GM23338 (cell line): ENCODE data around the gene MYRF. TPM values are rescaled to one million over a fixed set of nuclear protein-coding genes. Genes with fewer than 3 reads are reported as not detected.

Experiments used
- ATAC-seq: fragments of 200-7000 bp; cut with Tn5 transposase; 3 replicates; pipeline ENCODE4 v1.9.1; 2020
- DNase-seq: peaks from one replicate; pipeline ENCODE4 v3.0.0-alpha.2; 2015; ENCODE audit warnings: low spot score
- H2AFZ ChIP-seq: fragments of 200-600 bp; sonication (generic); 2 replicates; pipeline ENCODE4 v1.8.0; 2016; ENCODE audit warnings: antibody characterized with exemption, mild to moderate bottlenecking, moderate library complexity
- H3F3A ChIP-seq: fragments of 200-600 bp; sonication (generic); replicated peaks from 2 replicates; pipeline ENCODE4 v1.8.0; 2017; ENCODE audit warnings: antibody characterized with exemption, mixed run types, low read depth
- H3K27ac ChIP-seq: fragments of 200-600 bp; sonication (generic); 2 replicates; pipeline ENCODE4 v1.6.1; 2016; ENCODE audit warnings: low read depth
- H3K27me3 ChIP-seq: fragments of 200-600 bp; sonication (generic); 2 replicates; pipeline ENCODE4 v1.8.0; 2016; ENCODE audit warnings: mild to moderate bottlenecking, mixed run types, moderate library complexity; ENCODE audit not compliant: insufficient read depth
- H3K36me3 ChIP-seq: fragments of 200-600 bp; sonication (generic); 2 replicates; pipeline ENCODE4 v1.8.0; 2016; ENCODE audit warnings: mild to moderate bottlenecking; ENCODE audit not compliant: insufficient read depth
- H3K4me1 ChIP-seq: fragments of 200-600 bp; sonication (generic); 2 replicates; pipeline ENCODE4 v1.8.0; 2016; ENCODE audit warnings: mild to moderate bottlenecking, moderate library complexity; ENCODE audit not compliant: insufficient read depth
- H3K4me2 ChIP-seq: fragments of 200-600 bp; sonication (generic); 2 replicates; pipeline ENCODE4 v1.7.1; 2017; ENCODE audit warnings: mixed run types
- H3K4me3 ChIP-seq: fragments of 200-600 bp; sonication (generic); 2 replicates; pipeline ENCODE4 v1.6.1; 2016; ENCODE audit warnings: mixed run types
- H3K79me2 ChIP-seq: fragments of 200-600 bp; sonication (generic); replicated peaks from 2 replicates; pipeline ENCODE4 v1.8.0; 2017; ENCODE audit warnings: mild to moderate bottlenecking; ENCODE audit not compliant: insufficient read depth
- H3K9me2 ChIP-seq: fragments of 200-600 bp; sonication (generic); 2 replicates; pipeline ENCODE4 v1.8.0; 2017; ENCODE audit not compliant: insufficient read depth
- H4K20me1 ChIP-seq: fragments of 200-600 bp; sonication (generic); replicated peaks from 2 replicates; pipeline ENCODE4 v1.8.0; 2017; ENCODE audit warnings: mild to moderate bottlenecking; ENCODE audit not compliant: insufficient read depth
- H3K27ac Mint-ChIP-seq: 2 replicates; pipeline ENCODE4 v1.8.0; 2020; ENCODE audit warnings: inconsistent platforms, mild to moderate bottlenecking, moderate library complexity, mixed read lengths
- H3K27me3 Mint-ChIP-seq: 3 replicates; pipeline ENCODE4 v1.8.0; 2022; ENCODE audit warnings: low read depth, mild to moderate bottlenecking, moderate library complexity, mixed read lengths, inconsistent platforms; ENCODE audit not compliant: insufficient read depth, poor library complexity
- H3K36me3 Mint-ChIP-seq: 3 replicates; pipeline ENCODE4 v1.8.0; 2021; ENCODE audit warnings: low read depth, mild to moderate bottlenecking, inconsistent platforms, moderate library complexity, mixed read lengths
- H3K4me1 Mint-ChIP-seq: 3 replicates; pipeline ENCODE4 v1.8.0; 2020; ENCODE audit warnings: mild to moderate bottlenecking, inconsistent platforms, mixed read lengths
- H3K4me3 Mint-ChIP-seq: 3 replicates; pipeline ENCODE4 v1.8.0; 2021; ENCODE audit warnings: moderate library complexity, mild to moderate bottlenecking, inconsistent platforms, mixed read lengths
- H3K9me3 Mint-ChIP-seq: 3 replicates; pipeline ENCODE4 v1.8.0; 2020; ENCODE audit warnings: moderate library complexity, mild to moderate bottlenecking, inconsistent platforms, mixed read lengths
- CREB1 ChIP-seq: fragments of 250-450 bp; sonication (Bioruptor Pico); IDR thresholded peaks from 2 replicates; pipeline ENCODE4 v1.5.0; 2020; ENCODE audit warnings: low read depth, mild to moderate bottlenecking, moderate library complexity
- EZH2 ChIP-seq: fragments of 200-600 bp; sonication (generic); IDR thresholded peaks from one replicate; pipeline ENCODE4 v1.8.0; 2017; ENCODE audit warnings: antibody characterized with exemption, mild to moderate bottlenecking, low read depth; ENCODE audit not compliant: unreplicated experiment
- EZH2phosphoT487 ChIP-seq: fragments of 200-600 bp; sonication (generic); IDR thresholded peaks from one replicate; pipeline ENCODE4 v1.8.1; 2018; ENCODE audit warnings: antibody characterized with exemption; ENCODE audit not compliant: unreplicated experiment
- NANOG ChIP-seq: IDR thresholded peaks from 2 replicates; pipeline ENCODE4 v1.6.1; 2016; ENCODE audit warnings: antibody characterized with exemption, borderline replicate concordance
- POLR2AphosphoS5 ChIP-seq: IDR thresholded peaks from 2 replicates; pipeline ENCODE4 v1.6.1; 2016; ENCODE audit warnings: antibody characterized with exemption, low read depth
- ZNF331 ChIP-seq: fragments of 250-450 bp; sonication (Bioruptor Pico); IDR thresholded peaks from 2 replicates; pipeline ENCODE4 v1.5.0; 2020; ENCODE audit warnings: low read depth, mild to moderate bottlenecking, moderate library complexity
- polyA plus RNA-seq: library from polyadenylated mRNA; unstranded; fragments of >200 nt; fragmentation: Nextera tagmentation; extraction: Ambion mirVana; gene quantifications from 2 replicates; pipeline ENCODE4 v1.2.1, GENCODE V29; 2016
- total RNA-seq: library from RNA; depleted of rRNA; stranded (reverse); fragments of >200 nt; shearing (Covaris generic); gene quantifications from 2 replicates; pipeline ENCODE4 v1.2.3, GENCODE V29; 2014
- TF ChIP-seq, protein P1 (sequence below): fragments of 250-450 bp; sonication (Bioruptor Pico); IDR thresholded peaks from 2 replicates; pipeline ENCODE4 v1.5.0; 2020; ENCODE audit warnings: mild to moderate bottlenecking, moderate library complexity
- TF ChIP-seq, protein P2 (sequence below): IDR thresholded peaks from 2 replicates; pipeline ENCODE4 v1.6.1; 2016; ENCODE audit warnings: antibody characterized with exemption
- TF ChIP-seq, protein P3 (sequence below): IDR thresholded peaks from one replicate; pipeline ENCODE4 v1.6.1; 2018; ENCODE audit warnings: antibody characterized with exemption; ENCODE audit not compliant: unreplicated experiment
- TF ChIP-seq, protein P4 (sequence below), 2 experiments: fragments of 200-600 bp in 1 of 2; sonication (generic) in 1 of 2; conservative IDR thresholded peaks; 2 replicates each; pipeline versions ENCODE4 v1.5.1 to v1.6.1; 2016 to 2017; ENCODE audit warnings: antibody characterized with exemption in 2 of 2, low read depth in 2 of 2, mild to moderate bottlenecking in 2 of 2, moderate library complexity in 1 of 2

MYRF gene
- total and polyA plus RNA-seq, 2 experiments from 2014 or later = 1.9 to 5.5 TPM

DNA sequence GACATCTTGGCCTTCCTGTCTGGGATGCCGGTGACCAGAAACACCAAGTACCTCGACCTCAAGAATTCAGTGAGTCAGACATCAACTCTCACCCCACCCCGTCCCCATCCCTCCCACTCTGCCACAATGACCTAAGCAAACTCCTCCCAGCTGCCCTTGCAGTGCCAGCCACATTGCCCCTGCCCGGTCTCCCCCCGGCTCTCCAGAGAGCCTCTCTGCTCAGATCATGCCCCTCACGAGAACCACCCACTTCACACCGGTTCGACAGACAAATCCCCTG is 23.6 kb upstream of the MYRF start (continued):
- TF ChIP-seq, protein P1, sequence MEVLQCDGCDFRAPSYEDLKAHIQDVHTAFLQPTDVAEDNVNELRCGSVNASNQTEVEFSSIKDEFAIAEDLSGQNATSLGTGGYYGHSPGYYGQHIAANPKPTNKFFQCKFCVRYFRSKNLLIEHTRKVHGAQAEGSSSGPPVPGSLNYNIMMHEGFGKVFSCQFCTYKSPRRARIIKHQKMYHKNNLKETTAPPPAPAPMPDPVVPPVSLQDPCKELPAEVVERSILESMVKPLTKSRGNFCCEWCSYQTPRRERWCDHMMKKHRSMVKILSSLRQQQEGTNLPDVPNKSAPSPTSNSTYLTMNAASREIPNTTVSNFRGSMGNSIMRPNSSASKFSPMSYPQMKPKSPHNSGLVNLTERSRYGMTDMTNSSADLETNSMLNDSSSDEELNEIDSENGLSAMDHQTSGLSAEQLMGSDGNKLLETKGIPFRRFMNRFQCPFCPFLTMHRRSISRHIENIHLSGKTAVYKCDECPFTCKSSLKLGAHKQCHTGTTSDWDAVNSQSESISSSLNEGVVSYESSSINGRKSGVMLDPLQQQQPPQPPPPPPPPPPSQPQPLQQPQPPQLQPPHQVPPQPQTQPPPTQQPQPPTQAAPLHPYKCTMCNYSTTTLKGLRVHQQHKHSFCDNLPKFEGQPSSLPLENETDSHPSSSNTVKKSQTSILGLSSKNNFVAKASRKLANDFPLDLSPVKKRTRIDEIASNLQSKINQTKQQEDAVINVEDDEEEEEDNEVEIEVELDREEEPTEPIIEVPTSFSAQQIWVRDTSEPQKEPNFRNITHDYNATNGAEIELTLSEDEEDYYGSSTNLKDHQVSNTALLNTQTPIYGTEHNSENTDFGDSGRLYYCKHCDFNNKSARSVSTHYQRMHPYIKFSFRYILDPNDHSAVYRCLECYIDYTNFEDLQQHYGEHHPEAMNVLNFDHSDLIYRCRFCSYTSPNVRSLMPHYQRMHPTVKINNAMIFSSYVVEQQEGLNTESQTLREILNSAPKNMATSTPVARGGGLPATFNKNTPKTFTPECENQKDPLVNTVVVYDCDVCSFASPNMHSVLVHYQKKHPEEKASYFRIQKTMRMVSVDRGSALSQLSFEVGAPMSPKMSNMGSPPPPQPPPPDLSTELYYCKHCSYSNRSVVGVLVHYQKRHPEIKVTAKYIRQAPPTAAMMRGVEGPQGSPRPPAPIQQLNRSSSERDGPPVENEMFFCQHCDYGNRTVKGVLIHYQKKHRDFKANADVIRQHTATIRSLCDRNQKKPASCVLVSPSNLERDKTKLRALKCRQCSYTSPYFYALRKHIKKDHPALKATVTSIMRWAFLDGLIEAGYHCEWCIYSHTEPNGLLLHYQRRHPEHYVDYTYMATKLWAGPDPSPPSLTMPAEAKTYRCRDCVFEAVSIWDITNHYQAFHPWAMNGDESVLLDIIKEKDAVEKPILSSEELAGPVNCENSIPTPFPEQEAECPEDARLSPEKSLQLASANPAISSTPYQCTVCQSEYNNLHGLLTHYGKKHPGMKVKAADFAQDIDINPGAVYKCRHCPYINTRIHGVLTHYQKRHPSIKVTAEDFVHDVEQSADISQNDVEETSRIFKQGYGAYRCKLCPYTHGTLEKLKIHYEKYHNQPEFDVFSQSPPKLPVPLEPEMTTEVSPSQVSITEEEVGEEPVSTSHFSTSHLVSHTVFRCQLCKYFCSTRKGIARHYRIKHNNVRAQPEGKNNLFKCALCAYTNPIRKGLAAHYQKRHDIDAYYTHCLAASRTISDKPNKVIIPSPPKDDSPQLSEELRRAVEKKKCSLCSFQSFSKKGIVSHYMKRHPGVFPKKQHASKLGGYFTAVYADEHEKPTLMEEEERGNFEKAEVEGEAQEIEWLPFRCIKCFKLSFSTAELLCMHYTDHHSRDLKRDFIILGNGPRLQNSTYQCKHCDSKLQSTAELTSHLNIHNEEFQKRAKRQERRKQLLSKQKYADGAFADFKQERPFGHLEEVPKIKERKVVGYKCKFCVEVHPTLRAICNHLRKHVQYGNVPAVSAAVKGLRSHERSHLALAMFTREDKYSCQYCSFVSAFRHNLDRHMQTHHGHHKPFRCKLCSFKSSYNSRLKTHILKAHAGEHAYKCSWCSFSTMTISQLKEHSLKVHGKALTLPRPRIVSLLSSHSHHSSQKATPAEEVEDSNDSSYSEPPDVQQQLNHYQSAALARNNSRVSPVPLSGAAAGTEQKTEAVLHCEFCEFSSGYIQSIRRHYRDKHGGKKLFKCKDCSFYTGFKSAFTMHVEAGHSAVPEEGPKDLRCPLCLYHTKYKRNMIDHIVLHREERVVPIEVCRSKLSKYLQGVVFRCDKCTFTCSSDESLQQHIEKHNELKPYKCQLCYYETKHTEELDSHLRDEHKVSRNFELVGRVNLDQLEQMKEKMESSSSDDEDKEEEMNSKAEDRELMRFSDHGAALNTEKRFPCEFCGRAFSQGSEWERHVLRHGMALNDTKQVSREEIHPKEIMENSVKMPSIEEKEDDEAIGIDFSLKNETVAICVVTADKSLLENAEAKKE = no peak
- TF ChIP-seq, protein P2, sequence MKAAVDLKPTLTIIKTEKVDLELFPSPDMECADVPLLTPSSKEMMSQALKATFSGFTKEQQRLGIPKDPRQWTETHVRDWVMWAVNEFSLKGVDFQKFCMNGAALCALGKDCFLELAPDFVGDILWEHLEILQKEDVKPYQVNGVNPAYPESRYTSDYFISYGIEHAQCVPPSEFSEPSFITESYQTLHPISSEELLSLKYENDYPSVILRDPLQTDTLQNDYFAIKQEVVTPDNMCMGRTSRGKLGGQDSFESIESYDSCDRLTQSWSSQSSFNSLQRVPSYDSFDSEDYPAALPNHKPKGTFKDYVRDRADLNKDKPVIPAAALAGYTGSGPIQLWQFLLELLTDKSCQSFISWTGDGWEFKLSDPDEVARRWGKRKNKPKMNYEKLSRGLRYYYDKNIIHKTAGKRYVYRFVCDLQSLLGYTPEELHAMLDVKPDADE = no peak
- TF ChIP-seq CREB1 (CRISPR knock-in tag) = no peak
- no peak for TF ChIP-seq NANOG
- no peak for TF ChIP-seq POLR2AphosphoS5
- TF ChIP-seq EZH2 = no peak

DNA sequence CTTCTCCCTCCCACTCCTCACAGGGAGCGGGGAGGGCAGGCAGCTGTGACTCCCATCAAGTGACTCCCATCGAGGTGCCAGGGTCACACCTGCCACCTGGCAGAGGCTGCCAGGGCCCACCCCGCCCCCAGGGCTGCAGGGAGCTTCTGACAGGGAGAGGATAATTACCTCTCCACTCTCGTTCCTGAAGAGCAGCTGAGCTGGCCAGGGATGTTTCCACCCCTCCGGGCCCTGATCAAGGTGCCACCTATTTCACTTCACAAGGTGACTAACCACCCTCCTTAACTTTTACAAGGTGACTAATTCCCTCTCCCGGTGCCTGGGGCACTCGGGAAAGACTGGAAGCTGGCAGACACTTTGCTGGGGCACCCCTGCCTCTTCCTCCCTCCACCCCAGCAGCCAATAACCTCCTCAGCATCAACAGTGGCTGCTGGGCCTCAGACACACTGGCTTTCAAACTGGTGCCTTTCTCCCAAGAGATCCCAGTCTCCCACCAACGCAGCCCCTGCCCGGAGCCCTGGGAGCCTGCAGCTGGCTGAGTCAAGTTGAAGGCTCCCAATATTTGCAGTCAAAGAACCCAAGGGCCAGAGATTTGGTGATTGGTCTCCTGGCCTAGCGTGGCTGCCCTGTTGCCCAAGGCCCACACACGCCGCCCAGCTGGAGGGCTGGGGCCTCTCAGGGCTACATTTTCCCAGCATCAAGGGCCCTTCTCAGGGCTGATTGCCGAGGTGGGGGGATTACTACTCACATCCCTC is 22.0 kb upstream of the MYRF start:
- Histone ChIP-seq H3F3A (no peaks in the 10 kb centered on the region), H3K4me1 (no peaks in the 10 kb centered on the region), H3K36me3 (no peaks in the 10 kb centered on the region), H2AFZ (no peak overlapping the region), H3K4me2 (no peak overlapping the region), H3K4me3 (no peak overlapping the region), H4K20me1 (no peaks in the 10 kb centered on the region), H3K27me3 (no peaks in the 10 kb centered on the region), H3K9me2 (no peaks in the 10 kb centered on the region), H3K27ac (no peak overlapping the region), H3K79me2 (no peaks in the 10 kb centered on the region)
- no peaks in the 10 kb centered on the region; the same call in 2 of the 3 replicates for H3K9me3 Mint-ChIP-seq
- H3K4me3 Mint-ChIP-seq = no peak overlapping the region
- peaks cover 7% of the 10 kb centered on the region; the same call in 2 of the 3 replicates for H3K36me3 Mint-ChIP-seq
- no peak overlapping the region for H3K27ac Mint-ChIP-seq
- H3K4me1 Mint-ChIP-seq = no peaks in the 10 kb centered on the region; the same call in 2 of the 3 replicates
- no peak for DNase-seq
- peaks cover 11% of the 10 kb centered on the region for H3K27me3 Mint-ChIP-seq
- no peak for ATAC-seq
- TF ChIP-seq ZNF331 (CRISPR knock-in tag) (no peak), EZH2 (no peak), EZH2phosphoT487 (no peak), NANOG (no peak)
- TF ChIP-seq, protein P2 = no peak
- TF ChIP-seq, protein P3, sequence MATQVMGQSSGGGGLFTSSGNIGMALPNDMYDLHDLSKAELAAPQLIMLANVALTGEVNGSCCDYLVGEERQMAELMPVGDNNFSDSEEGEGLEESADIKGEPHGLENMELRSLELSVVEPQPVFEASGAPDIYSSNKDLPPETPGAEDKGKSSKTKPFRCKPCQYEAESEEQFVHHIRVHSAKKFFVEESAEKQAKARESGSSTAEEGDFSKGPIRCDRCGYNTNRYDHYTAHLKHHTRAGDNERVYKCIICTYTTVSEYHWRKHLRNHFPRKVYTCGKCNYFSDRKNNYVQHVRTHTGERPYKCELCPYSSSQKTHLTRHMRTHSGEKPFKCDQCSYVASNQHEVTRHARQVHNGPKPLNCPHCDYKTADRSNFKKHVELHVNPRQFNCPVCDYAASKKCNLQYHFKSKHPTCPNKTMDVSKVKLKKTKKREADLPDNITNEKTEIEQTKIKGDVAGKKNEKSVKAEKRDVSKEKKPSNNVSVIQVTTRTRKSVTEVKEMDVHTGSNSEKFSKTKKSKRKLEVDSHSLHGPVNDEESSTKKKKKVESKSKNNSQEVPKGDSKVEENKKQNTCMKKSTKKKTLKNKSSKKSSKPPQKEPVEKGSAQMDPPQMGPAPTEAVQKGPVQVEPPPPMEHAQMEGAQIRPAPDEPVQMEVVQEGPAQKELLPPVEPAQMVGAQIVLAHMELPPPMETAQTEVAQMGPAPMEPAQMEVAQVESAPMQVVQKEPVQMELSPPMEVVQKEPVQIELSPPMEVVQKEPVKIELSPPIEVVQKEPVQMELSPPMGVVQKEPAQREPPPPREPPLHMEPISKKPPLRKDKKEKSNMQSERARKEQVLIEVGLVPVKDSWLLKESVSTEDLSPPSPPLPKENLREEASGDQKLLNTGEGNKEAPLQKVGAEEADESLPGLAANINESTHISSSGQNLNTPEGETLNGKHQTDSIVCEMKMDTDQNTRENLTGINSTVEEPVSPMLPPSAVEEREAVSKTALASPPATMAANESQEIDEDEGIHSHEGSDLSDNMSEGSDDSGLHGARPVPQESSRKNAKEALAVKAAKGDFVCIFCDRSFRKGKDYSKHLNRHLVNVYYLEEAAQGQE = no peak
- TF ChIP-seq, protein P4, sequence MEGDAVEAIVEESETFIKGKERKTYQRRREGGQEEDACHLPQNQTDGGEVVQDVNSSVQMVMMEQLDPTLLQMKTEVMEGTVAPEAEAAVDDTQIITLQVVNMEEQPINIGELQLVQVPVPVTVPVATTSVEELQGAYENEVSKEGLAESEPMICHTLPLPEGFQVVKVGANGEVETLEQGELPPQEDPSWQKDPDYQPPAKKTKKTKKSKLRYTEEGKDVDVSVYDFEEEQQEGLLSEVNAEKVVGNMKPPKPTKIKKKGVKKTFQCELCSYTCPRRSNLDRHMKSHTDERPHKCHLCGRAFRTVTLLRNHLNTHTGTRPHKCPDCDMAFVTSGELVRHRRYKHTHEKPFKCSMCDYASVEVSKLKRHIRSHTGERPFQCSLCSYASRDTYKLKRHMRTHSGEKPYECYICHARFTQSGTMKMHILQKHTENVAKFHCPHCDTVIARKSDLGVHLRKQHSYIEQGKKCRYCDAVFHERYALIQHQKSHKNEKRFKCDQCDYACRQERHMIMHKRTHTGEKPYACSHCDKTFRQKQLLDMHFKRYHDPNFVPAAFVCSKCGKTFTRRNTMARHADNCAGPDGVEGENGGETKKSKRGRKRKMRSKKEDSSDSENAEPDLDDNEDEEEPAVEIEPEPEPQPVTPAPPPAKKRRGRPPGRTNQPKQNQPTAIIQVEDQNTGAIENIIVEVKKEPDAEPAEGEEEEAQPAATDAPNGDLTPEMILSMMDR (conservative IDR thresholded peaks at IDR 0.05; ENCODE audit: low read depth in 2 of 2) = no peak
